GM10248 (cell line): ENCODE measurements around the gene CMIP.

Experiments
- CTCF ChIA-PET: fragments of 300-600 bp; sonication (Branson Sonifier 250); formaldehyde crosslinking; extraction: SDS; loops from one replicate; lab custom pipeline; 2021; ENCODE audit warnings: antibody characterized with exemption; lab: Yijun Ruan, JAX
- POLR2A ChIA-PET: fragments of 350-650 bp; sonication (Branson Sonifier 250); formaldehyde crosslinking; extraction: SDS; loops from one replicate; lab custom pipeline; 2020; ENCODE audit warnings: antibody characterized with exemption; lab: Yijun Ruan, JAX
- DNase-seq: peaks from one replicate; pipeline ENCODE4 v3.0.0; 2012; ENCODE audit errors: extremely low spot score
- TF ChIP-seq, protein P1 (sequence below): IDR thresholded peaks from 2 replicates; pipeline ENCODE4 v1.5.1; 2012; ENCODE audit warnings: mild to moderate bottlenecking, low read depth; ENCODE audit errors: extremely low read depth, missing control alignments, control extremely low read depth

Gene CMIP

DNA sequence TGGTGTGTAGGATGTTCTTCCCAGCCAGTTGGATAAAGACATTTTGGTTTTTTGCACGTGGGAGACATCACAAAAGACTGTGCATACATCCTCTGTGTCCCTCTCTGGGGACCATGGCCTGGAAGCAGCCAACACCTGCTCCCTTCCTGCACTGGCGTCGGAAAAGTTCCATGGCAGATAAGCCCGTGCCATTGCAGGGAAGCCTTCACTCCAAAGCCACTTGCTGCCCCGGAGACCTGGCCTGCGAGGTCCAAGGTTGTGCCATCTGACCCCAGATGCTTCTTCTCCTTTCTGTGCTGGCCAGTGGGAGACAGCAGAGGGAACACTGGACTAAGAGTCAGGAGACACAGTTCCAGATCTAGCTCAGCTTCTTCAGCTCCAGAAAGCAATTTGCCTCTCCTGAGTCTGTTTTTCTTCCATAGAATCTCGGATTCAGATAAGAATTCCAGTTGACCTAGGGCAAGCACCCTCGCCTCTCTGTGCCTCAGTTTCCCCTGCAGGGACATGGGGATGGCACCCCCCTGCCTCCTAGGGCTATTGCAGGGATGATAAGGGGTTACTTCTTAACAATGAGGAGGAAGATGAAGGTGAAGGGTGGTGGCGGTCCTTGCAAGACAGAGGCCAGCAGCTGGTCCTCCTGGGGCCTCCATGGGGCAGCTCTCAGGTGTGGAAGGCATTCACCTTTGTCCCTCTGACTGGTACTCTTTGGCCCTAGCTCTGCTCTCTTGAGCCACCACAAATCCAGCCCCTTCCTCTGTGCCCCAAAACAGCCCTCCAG is 134.2 kb downstream of the CMIP start:
- DNase-seq: no peak
- TF ChIP-seq, protein P1, sequence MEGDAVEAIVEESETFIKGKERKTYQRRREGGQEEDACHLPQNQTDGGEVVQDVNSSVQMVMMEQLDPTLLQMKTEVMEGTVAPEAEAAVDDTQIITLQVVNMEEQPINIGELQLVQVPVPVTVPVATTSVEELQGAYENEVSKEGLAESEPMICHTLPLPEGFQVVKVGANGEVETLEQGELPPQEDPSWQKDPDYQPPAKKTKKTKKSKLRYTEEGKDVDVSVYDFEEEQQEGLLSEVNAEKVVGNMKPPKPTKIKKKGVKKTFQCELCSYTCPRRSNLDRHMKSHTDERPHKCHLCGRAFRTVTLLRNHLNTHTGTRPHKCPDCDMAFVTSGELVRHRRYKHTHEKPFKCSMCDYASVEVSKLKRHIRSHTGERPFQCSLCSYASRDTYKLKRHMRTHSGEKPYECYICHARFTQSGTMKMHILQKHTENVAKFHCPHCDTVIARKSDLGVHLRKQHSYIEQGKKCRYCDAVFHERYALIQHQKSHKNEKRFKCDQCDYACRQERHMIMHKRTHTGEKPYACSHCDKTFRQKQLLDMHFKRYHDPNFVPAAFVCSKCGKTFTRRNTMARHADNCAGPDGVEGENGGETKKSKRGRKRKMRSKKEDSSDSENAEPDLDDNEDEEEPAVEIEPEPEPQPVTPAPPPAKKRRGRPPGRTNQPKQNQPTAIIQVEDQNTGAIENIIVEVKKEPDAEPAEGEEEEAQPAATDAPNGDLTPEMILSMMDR: no peak
- ChIA-PET CTCF (interaction anchor here (1.3 kb wide), 1 partner anchor 19 kb away, joined by 4 read pairs; no protein-coding TSS in a partner anchor), POLR2A (no interaction called here)

GRCh38 chr16:81581107-81581506 is 136.5 kb downstream of the CMIP start:
- DNase-seq: no peak
- CTCF ChIA-PET: no interaction called here
- POLR2A ChIA-PET: no interaction called here
- TF ChIP-seq, protein P1: no peak

DNA sequence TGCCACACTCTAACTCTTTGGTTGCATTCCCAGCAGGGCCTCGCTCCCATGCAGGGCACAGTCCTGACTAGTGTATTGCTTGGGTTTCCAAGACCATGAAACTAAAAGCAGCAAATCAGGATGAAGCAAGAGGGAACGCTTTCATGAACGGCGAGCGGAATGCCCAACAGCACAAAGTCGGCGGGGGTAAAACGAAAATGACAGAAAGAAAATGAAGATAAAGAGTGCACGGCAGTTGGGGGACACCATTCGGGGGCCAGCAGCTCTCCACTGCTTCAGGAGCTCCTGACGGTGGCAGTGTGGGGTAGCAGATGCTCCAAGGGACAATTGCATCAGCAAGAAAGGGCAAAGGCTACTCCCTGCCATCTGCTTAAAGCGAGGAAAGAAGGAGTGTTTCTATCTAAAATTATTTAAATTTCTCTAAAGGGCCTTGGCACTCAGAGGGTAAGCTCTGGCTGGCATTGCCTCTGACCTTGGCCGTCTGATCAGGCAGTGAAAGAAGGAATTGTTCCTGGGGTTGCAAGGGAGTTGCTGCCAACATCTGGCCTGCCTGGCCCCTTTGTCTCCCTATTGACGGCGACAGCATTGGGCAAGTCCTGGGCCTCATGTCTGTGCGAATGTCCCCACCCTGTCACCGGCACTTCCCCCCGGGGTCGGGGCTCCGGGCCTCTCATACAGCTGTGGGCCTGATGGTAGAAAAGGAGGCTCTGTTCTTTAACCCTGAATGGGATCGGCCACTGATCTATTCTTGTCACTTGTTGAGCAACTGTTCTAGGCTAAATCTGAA is 138.2 kb downstream of the CMIP start:
- no peak for DNase-seq
- ChIA-PET CTCF (interaction anchor here (0.8 kb wide), 1 partner anchor 16 kb away, joined by 3 read pairs; no protein-coding TSS in a partner anchor), POLR2A (no interaction called here)
- TF ChIP-seq, protein P1: no peak

GRCh38 chr16:81583893-81584631 is 139.5 kb downstream of the CMIP start:
- DNase-seq: no peak
- TF ChIP-seq, protein P1: no peak
- CTCF ChIA-PET: no interaction called here
- POLR2A ChIA-PET: no interaction called here

- ChIA-PET POLR2A (no interaction called here), CTCF (no interaction called here)
- TF ChIP-seq, protein P1: no peak
- no peak for DNase-seq
Observed at GRCh38 chr16:81585785-81586184, 141.2 kb downstream of the CMIP start.

DNA sequence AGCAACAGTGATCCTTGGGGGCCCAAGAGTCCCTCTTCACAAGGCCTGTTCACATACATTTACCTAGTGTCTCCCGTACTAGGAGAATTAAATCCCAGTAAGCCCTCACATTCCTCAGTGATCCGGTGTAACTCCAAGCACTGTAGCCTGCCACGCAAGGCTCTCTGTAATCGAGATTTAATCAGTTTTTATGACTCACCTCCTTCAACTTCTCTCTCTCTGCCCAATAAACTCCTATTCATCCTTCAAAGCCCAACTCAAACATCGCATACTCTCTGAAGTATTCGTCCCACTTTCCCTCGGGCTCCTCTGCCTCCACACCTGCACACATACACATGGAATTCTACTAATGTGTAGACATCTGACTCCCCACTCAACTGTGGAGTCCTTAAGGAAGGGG is 141.8 kb downstream of the CMIP start:
- TF ChIP-seq, protein P1: no peak
- no peak for DNase-seq
- ChIA-PET POLR2A (no interaction called here), CTCF (interaction anchor here (1.3 kb wide), 1 partner anchor 37 kb away, joined by 5 read pairs; no protein-coding TSS in a partner anchor)
